Keratinocyte (primary cell): ENCODE data around the gene ZMYND8.
"Not testable (repeated sequence)": the region's sequence is repeated elsewhere in the genome, so short reads cannot be mapped to it uniquely, and the experiment has no call there.

ENCODE experiments used
- CTCF ChIP-seq, 3 experiments: IDR thresholded peaks in 1 of 3; conservative IDR thresholded peaks in 1 of 3; optimal IDR thresholded peaks in 1 of 3; 2 replicates in 2 of 3; 3 replicates in 1 of 3; pipeline versions ENCODE3 to v1.5.1; 2011; ENCODE audit warnings: low read length in 3 of 3, mild to moderate bottlenecking in 3 of 3, moderate library complexity in 2 of 3, control low read depth in 1 of 3, inconsistent platforms in 1 of 3; ENCODE audit not compliant: insufficient read depth in 2 of 3; ENCODE audit errors: extremely low read depth in 1 of 3
- EZH2 ChIP-seq: IDR thresholded peaks from one replicate; pipeline ENCODE4 v1.6.1; 2012; ENCODE audit warnings: inconsistent platforms, mild to moderate bottlenecking, low read length, moderate library complexity

- TF ChIP-seq CTCF (optimal IDR thresholded peaks at IDR 0.05 in 1 of 3, IDR thresholded peaks at IDR 0.05 in 1 of 3, conservative IDR thresholded peaks at IDR 0.05 in 1 of 3; ENCODE audit: extremely low read depth in 1 of 3, insufficient read depth in 2 of 3, low read length in 3 of 3); EZH2: not testable (repeated sequence)
These were observed 29.5 kb upstream of the ZMYND8 start for GRCh38 chr20:47385968-47386367.
